Natural killer cell (primary cell): ENCODE results near the gene INPP5F. TPM values are rescaled to one million over a fixed set of nuclear protein-coding genes. Genes with fewer than 3 reads are reported as not detected.

ENCODE experiments used
- ATAC-seq, 3 donors: fragments of 150-1000 bp in 2 of 3; fragments of 200-7000 bp in 1 of 3; cut with Tn5 transposase; 1 replicate in 1 of 3; 2 replicates in 2 of 3; pipeline ENCODE4 v1.10.0; 2021; ENCODE audit warnings: mild to moderate bottlenecking in 2 of 3, moderate library complexity in 2 of 3
- DNase-seq, 2 donors: peaks; one replicate each; pipeline versions ENCODE4 v3.0.0 to v3.0.0-alpha.2; 2013 to 2021; ENCODE audit warnings: mixed read lengths in 1 of 2
- H3K27ac ChIP-seq: one replicate; pipeline ENCODE4 v1.5.1; 2013; ENCODE audit warnings: mild to moderate bottlenecking, low read length
- H3K27me3 ChIP-seq: one replicate; pipeline ENCODE4 v1.6.1; 2013; ENCODE audit warnings: low read length; ENCODE audit not compliant: control insufficient read depth, insufficient read depth
- H3K36me3 ChIP-seq: one replicate; pipeline ENCODE4 v1.6.1; 2013; ENCODE audit warnings: low read length; ENCODE audit not compliant: control insufficient read depth, insufficient read depth
- H3K4me1 ChIP-seq: one replicate; pipeline ENCODE4 v1.6.1; 2013; ENCODE audit warnings: low read length; ENCODE audit not compliant: control insufficient read depth, insufficient read depth
- H3K4me3 ChIP-seq: one replicate; pipeline ENCODE4 v1.5.1; 2013; ENCODE audit warnings: low read length
- H3K9me3 ChIP-seq: one replicate; pipeline ENCODE4 v1.6.1; 2013; ENCODE audit warnings: low read length; ENCODE audit not compliant: control insufficient read depth, insufficient read depth
- H3K27ac Mint-ChIP-seq, 2 donors: one replicate each; pipeline ENCODE4 v1.8.0; 2022; ENCODE audit warnings: mild to moderate bottlenecking in 2 of 2, mixed read lengths in 2 of 2, moderate library complexity in 1 of 2
- H3K27me3 Mint-ChIP-seq, 2 donors: one replicate each; pipeline ENCODE4 v1.8.0; 2022; ENCODE audit warnings: low read depth in 2 of 2, mixed read lengths in 2 of 2
- H3K36me3 Mint-ChIP-seq: one replicate; pipeline ENCODE4 v1.8.0; 2022; ENCODE audit warnings: mixed read lengths
- H3K4me1 Mint-ChIP-seq, 2 donors: one replicate each; pipeline ENCODE4 v1.8.0; 2022; ENCODE audit warnings: mixed read lengths in 2 of 2
- H3K4me3 Mint-ChIP-seq: one replicate; pipeline ENCODE4 v1.8.0; 2022; ENCODE audit warnings: mild to moderate bottlenecking, moderate library complexity, mixed read lengths
- H3K9me3 Mint-ChIP-seq, 2 donors: one replicate each; pipeline ENCODE4 v1.8.0; 2022; ENCODE audit warnings: mixed read lengths in 2 of 2
- CTCF ChIP-seq: fragments of 200-600 bp; IDR thresholded peaks from one replicate; pipeline ENCODE4 v1.8.0; 2022; ENCODE audit warnings: antibody characterized with exemption
- WGBS: methylation state at CpG from one replicate; pipeline ENCODE4 v1.1.7; 2013; ENCODE audit warnings: missing lambda C conversion rate; ENCODE audit not compliant: insufficient coverage; 5-methylcytosine and 5-hydroxymethylcytosine counted together
- intact Hi-C: fragments of 100-400 bp; cut with micrococcal nuclease; formaldehyde crosslinking; loops from one replicate; pipeline ENCODE4 v1.14.2; 2022
- total RNA-seq, 4 donors: library from RNA; stranded (reverse); fragments of 120-200 nt in 1 of 4; gene quantifications; one replicate each; pipeline versions ENCODE4 v1.2.3 to v1.2.4, GENCODE V29; 2013 to 2022

INPP5F gene
- total RNA-seq, 3 donors from 2014 or later (not counting 1 experiment from before 2014, with no cell fraction given) = 12.8 to 18.2 (median 15.8) TPM

GRCh38 chr10:119796039-119796438 lies 70.2 kb downstream of the INPP5F start:
- H3K4me1 Mint-ChIP-seq = peaks cover 0 to 8% of the 10 kb centered on the region in 2 donors
- WGBS = 95% methylated on average over 3 of the region's 6 CpGs
- H3K27ac ChIP-seq = no peak overlapping the region
- no peak overlapping the region for H3K27ac Mint-ChIP-seq
- peaks cover 2% of the 10 kb centered on the region for H3K36me3 ChIP-seq
- ATAC-seq (no peak), DNase-seq (no peak)
- peaks cover 7% of the 10 kb centered on the region for H3K36me3 Mint-ChIP-seq
- intact Hi-C loops = no loop called here
- no peak overlapping the region for H3K4me3 Mint-ChIP-seq
- H3K9me3 Mint-ChIP-seq = no peaks in the 10 kb centered on the region
- no peaks in the 10 kb centered on the region for H3K4me1 ChIP-seq
- no peaks in the 10 kb centered on the region for H3K27me3 Mint-ChIP-seq
- no peaks in the 10 kb centered on the region for H3K27me3 ChIP-seq
- no peak for TF ChIP-seq CTCF
- no peak overlapping the region for H3K4me3 ChIP-seq
- no peaks in the 10 kb centered on the region for H3K9me3 ChIP-seq

GRCh38 chr10:119801176-119801575 lies 75.3 kb downstream of the INPP5F start:
- Histone ChIP-seq H3K27me3 (no peaks in the 10 kb centered on the region), H3K27ac (no peak overlapping the region), H3K36me3 (peaks cover 7% of the 10 kb centered on the region), H3K4me1 (no peaks in the 10 kb centered on the region), H3K9me3 (no peaks in the 10 kb centered on the region), H3K4me3 (no peak overlapping the region)
- intact Hi-C loops = no loop called here
- DNase-seq = no peak
- Mint-ChIP-seq H3K36me3 (peaks cover 7% of the 10 kb centered on the region), H3K4me3 (no peak overlapping the region), H3K27ac (no peak overlapping the region), H3K4me1 (no peaks in the 10 kb centered on the region), H3K9me3 (no peaks in the 10 kb centered on the region), H3K27me3 (no peaks in the 10 kb centered on the region)
- ATAC-seq = no peak
- no peak for TF ChIP-seq CTCF
- WGBS = 100% methylated on average over 1 of the region's 2 CpGs

- H3K36me3 ChIP-seq = peaks cover 9% of the 10 kb centered on the region
- ATAC-seq (no peak), DNase-seq (no peak)
- intact Hi-C loops = no loop called here
- Mint-ChIP-seq H3K27ac (no peak overlapping the region), H3K9me3 (no peaks in the 10 kb centered on the region), H3K36me3 (peaks cover 5% of the 10 kb centered on the region), H3K4me1 (no peaks in the 10 kb centered on the region), H3K4me3 (no peak overlapping the region), H3K27me3 (no peaks in the 10 kb centered on the region)
- H3K27me3 ChIP-seq = no peaks in the 10 kb centered on the region
- no peaks in the 10 kb centered on the region for H3K9me3 ChIP-seq
- 90% methylated on average over 5 of the region's 6 CpGs for WGBS
- TF ChIP-seq CTCF = no peak
- H3K27ac ChIP-seq = no peak overlapping the region
- H3K4me1 ChIP-seq = no peaks in the 10 kb centered on the region
- no peak overlapping the region for H3K4me3 ChIP-seq
Observed at GRCh38 chr10:119801998-119802538, 76.2 kb downstream of the INPP5F start.

- peaks cover 3% of the 10 kb centered on the region for H3K4me1 ChIP-seq
- Mint-ChIP-seq H3K27me3 (no peaks in the 10 kb centered on the region), H3K27ac (no peak overlapping the region), H3K36me3 (no peaks in the 10 kb centered on the region), H3K4me1 (peaks cover 0 to 6% of the 10 kb centered on the region in 2 donors), H3K4me3 (no peak overlapping the region), H3K9me3 (no peaks in the 10 kb centered on the region)
- DNase-seq (no peak), ATAC-seq (no peak)
- intact Hi-C loops = no loop called here
- H3K27ac ChIP-seq = no peak overlapping the region
- H3K4me3 ChIP-seq = no peak overlapping the region
- H3K36me3 ChIP-seq = peaks cover 9% of the 10 kb centered on the region
- TF ChIP-seq CTCF = no peak
- WGBS = 100% methylated on average over 1 of the region's 1 CpG
- H3K27me3 ChIP-seq = no peaks in the 10 kb centered on the region
- no peaks in the 10 kb centered on the region for H3K9me3 ChIP-seq
Observed at GRCh38 chr10:119803264-119803663, 77.4 kb downstream of the INPP5F start.
